Measurements from ENCODE around the gene CTIF. TPM values are rescaled to one million over a fixed set of nuclear protein-coding genes. Genes with fewer than 3 reads are reported as not detected.

CTIF gene
- polyA plus RNA-seq, 1 of the 3 experiments (the other 2 are of a cell fraction) = 47.2 TPM

GRCh38 chr18:48497863-48498262 is 41.0 kb upstream of the CTIF start:
- Histone ChIP-seq H3K27me3 (ENCODE audit: insufficient read depth) (no peaks in the 10 kb centered on the region), H3K79me2 (ENCODE audit: insufficient read depth) (no peaks in the 10 kb centered on the region), H4K20me1 (ENCODE audit: insufficient read depth) (no peaks in the 10 kb centered on the region), H3K9me3 (no peaks in the 10 kb centered on the region), H3K36me3 (replicated peaks in 1 of 2; ENCODE audit: control insufficient read depth in 1 of 2, insufficient read depth in 2 of 2, low read length in 1 of 2) (no peaks in the 10 kb centered on the region), H3K9ac (no peak overlapping the region), H3K4me1 (ENCODE audit: control insufficient read depth in 1 of 2, insufficient read depth in 2 of 2, low read depth in 1 of 2, low read length in 1 of 2) (no peaks in the 10 kb centered on the region; a peak in 1 of 4 replicates), H3F3A (replicated peaks; ENCODE audit: insufficient read depth) (peaks cover 3% of the 10 kb centered on the region), H3K4me3 (ENCODE audit: low read depth in 2 of 2, low read length in 1 of 2) (no peak overlapping the region), H3K27ac (ENCODE audit: low read depth in 2 of 2, low read length in 1 of 2) (no peak overlapping the region), H3K4me2 (no peak overlapping the region), H3K9me2 (no peaks in the 10 kb centered on the region), H2AFZ (ENCODE audit: low read depth) (no peak overlapping the region)
- no peak for DNase-seq
- POLR2A ChIA-PET = no interaction called here
- CTCF ChIA-PET = interaction anchor here (0.7 to 1.5 kb wide), 2 partner anchors 12 to 29 kb away, joined by 3 read pairs; no protein-coding TSS in a partner anchor
- TF ChIP-seq RXRA (IDR thresholded peaks at IDR 0.05; ENCODE audit: borderline replicate concordance, low read depth) = no peak
- no peak for TF ChIP-seq SMC3 (IDR thresholded peaks at IDR 0.05; ENCODE audit: low read depth, low read length)
- no peak for TF ChIP-seq NFIC (IDR thresholded peaks at IDR 0.05; ENCODE audit: borderline replicate concordance)

DNA sequence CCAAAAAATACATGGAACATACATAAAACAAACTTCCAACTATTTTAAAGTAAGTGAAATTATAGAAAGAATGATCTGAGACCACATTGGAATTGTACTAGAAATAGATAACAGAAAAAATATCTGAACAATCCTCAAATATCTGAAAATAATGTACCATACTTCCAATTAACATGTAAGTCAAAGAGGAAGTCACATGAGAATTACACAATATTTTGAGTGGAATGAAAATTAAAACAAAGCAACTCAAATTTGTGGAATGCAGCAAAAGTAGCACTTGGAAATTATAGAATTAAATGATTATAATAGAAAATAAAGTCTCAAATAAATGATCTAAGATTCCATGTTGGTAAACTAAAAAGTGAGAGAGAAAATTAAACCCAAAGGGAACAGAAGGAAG is 38.3 kb upstream of the CTIF start:
- Histone ChIP-seq H3K4me2 (no peak overlapping the region), H4K20me1 (ENCODE audit: insufficient read depth) (no peaks in the 10 kb centered on the region), H3K36me3 (replicated peaks in 1 of 2; ENCODE audit: control insufficient read depth in 1 of 2, insufficient read depth in 2 of 2, low read length in 1 of 2) (no peaks in the 10 kb centered on the region), H3K9me3 (no peaks in the 10 kb centered on the region), H3K27me3 (ENCODE audit: insufficient read depth) (no peaks in the 10 kb centered on the region), H3K4me1 (ENCODE audit: control insufficient read depth in 1 of 2, insufficient read depth in 2 of 2, low read depth in 1 of 2, low read length in 1 of 2) (no peaks in the 10 kb centered on the region), H3K79me2 (ENCODE audit: insufficient read depth) (no peaks in the 10 kb centered on the region), H3K27ac (ENCODE audit: low read depth in 2 of 2, low read length in 1 of 2) (no peak overlapping the region), H2AFZ (ENCODE audit: low read depth) (no peak overlapping the region), H3K9ac (no peak overlapping the region), H3K9me2 (no peaks in the 10 kb centered on the region), H3K4me3 (ENCODE audit: low read depth in 2 of 2, low read length in 1 of 2) (no peak overlapping the region), H3F3A (replicated peaks; ENCODE audit: insufficient read depth) (no peaks in the 10 kb centered on the region)
- no peak for DNase-seq
- ChIA-PET CTCF (no interaction called here), POLR2A (no interaction called here)
- TF ChIP-seq USF1 (IDR thresholded peaks at IDR 0.05; ENCODE audit: borderline replicate concordance, low read depth) = no peak
- TF ChIP-seq NRF1 (IDR thresholded peaks at IDR 0.05; ENCODE audit: low read depth, low read length) = no peak
- no peak for TF ChIP-seq TEAD4 (IDR thresholded peaks at IDR 0.05; ENCODE audit: borderline replicate concordance, insufficient read depth)
- TF ChIP-seq, protein P1, sequence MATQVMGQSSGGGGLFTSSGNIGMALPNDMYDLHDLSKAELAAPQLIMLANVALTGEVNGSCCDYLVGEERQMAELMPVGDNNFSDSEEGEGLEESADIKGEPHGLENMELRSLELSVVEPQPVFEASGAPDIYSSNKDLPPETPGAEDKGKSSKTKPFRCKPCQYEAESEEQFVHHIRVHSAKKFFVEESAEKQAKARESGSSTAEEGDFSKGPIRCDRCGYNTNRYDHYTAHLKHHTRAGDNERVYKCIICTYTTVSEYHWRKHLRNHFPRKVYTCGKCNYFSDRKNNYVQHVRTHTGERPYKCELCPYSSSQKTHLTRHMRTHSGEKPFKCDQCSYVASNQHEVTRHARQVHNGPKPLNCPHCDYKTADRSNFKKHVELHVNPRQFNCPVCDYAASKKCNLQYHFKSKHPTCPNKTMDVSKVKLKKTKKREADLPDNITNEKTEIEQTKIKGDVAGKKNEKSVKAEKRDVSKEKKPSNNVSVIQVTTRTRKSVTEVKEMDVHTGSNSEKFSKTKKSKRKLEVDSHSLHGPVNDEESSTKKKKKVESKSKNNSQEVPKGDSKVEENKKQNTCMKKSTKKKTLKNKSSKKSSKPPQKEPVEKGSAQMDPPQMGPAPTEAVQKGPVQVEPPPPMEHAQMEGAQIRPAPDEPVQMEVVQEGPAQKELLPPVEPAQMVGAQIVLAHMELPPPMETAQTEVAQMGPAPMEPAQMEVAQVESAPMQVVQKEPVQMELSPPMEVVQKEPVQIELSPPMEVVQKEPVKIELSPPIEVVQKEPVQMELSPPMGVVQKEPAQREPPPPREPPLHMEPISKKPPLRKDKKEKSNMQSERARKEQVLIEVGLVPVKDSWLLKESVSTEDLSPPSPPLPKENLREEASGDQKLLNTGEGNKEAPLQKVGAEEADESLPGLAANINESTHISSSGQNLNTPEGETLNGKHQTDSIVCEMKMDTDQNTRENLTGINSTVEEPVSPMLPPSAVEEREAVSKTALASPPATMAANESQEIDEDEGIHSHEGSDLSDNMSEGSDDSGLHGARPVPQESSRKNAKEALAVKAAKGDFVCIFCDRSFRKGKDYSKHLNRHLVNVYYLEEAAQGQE (IDR thresholded peaks at IDR 0.05; ENCODE audit: low read depth, low read length) = no peak

- H3K9me2 ChIP-seq = no peaks in the 10 kb centered on the region
- no peaks in the 10 kb centered on the region for H3F3A ChIP-seq (replicated peaks; ENCODE audit: insufficient read depth)
- H3K79me2 ChIP-seq (ENCODE audit: insufficient read depth) = no peaks in the 10 kb centered on the region
- no peak overlapping the region for H3K4me3 ChIP-seq (ENCODE audit: low read depth in 2 of 2, low read length in 1 of 2)
- no peak overlapping the region for H3K9ac ChIP-seq
- CTCF ChIA-PET = interaction anchor here (3.1 kb wide), 1 partner anchor 162 kb away, joined by 7 read pairs; no protein-coding TSS in a partner anchor
- no peaks in the 10 kb centered on the region for H3K4me1 ChIP-seq (ENCODE audit: control insufficient read depth in 1 of 2, insufficient read depth in 2 of 2, low read depth in 1 of 2, low read length in 1 of 2)
- no peak overlapping the region for H3K27ac ChIP-seq (ENCODE audit: low read depth in 2 of 2, low read length in 1 of 2)
- H4K20me1 ChIP-seq (ENCODE audit: insufficient read depth) = no peaks in the 10 kb centered on the region
- peaks cover 13% of the 10 kb centered on the region; the same call in 1 of the 2 replicates for H3K9me3 ChIP-seq
- no peaks in the 10 kb centered on the region for H3K36me3 ChIP-seq (replicated peaks in 1 of 2; ENCODE audit: control insufficient read depth in 1 of 2, insufficient read depth in 2 of 2, low read length in 1 of 2)
- POLR2A ChIA-PET = no interaction called here
- DNase-seq = no peak
- 71% methylated on average over 4 of the region's 4 CpGs for WGBS (ENCODE audit: low lambda C conversion rate)
- H3K27me3 ChIP-seq (ENCODE audit: insufficient read depth) = no peaks in the 10 kb centered on the region
- H3K4me2 ChIP-seq = no peak overlapping the region
- no peak overlapping the region for H2AFZ ChIP-seq (ENCODE audit: low read depth)
- TF ChIP-seq SIN3A (IDR thresholded peaks at IDR 0.05; ENCODE audit: borderline replicate concordance, low read depth, low read length) = no peak
- TF ChIP-seq YY1 (IDR thresholded peaks at IDR 0.05; ENCODE audit: low read depth) = no peak
- no peak for TF ChIP-seq SMC3 (IDR thresholded peaks at IDR 0.05; ENCODE audit: low read depth, low read length)
- TF ChIP-seq, protein P2, sequence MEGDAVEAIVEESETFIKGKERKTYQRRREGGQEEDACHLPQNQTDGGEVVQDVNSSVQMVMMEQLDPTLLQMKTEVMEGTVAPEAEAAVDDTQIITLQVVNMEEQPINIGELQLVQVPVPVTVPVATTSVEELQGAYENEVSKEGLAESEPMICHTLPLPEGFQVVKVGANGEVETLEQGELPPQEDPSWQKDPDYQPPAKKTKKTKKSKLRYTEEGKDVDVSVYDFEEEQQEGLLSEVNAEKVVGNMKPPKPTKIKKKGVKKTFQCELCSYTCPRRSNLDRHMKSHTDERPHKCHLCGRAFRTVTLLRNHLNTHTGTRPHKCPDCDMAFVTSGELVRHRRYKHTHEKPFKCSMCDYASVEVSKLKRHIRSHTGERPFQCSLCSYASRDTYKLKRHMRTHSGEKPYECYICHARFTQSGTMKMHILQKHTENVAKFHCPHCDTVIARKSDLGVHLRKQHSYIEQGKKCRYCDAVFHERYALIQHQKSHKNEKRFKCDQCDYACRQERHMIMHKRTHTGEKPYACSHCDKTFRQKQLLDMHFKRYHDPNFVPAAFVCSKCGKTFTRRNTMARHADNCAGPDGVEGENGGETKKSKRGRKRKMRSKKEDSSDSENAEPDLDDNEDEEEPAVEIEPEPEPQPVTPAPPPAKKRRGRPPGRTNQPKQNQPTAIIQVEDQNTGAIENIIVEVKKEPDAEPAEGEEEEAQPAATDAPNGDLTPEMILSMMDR (IDR thresholded peaks at IDR 0.05) = no peak
- no peak for TF ChIP-seq IRF3 (IDR thresholded peaks at IDR 0.05; ENCODE audit: low read depth, low read length)
- no peak for TF ChIP-seq GATA2 (CRISPR knock-in tag; IDR thresholded peaks at IDR 0.05)
- no peak for TF ChIP-seq ELF1 (IDR thresholded peaks at IDR 0.05)
- TF ChIP-seq NRF1 (IDR thresholded peaks at IDR 0.05; ENCODE audit: low read depth, low read length) = no peak
- TF ChIP-seq TCF12 (IDR thresholded peaks at IDR 0.05) = no peak
- no peak for TF ChIP-seq MXI1 (IDR thresholded peaks at IDR 0.05; ENCODE audit: low read depth, low read length)
These were observed 35.9 kb upstream of the CTIF start for GRCh38 chr18:48502906-48503305.

All from SK-N-SH (cell line).